Measurements from ENCODE around the gene ANGPT4. TPM values are rescaled to one million over a fixed set of nuclear protein-coding genes. Genes with fewer than 3 reads are reported as not detected.
"Not testable (repeated sequence)": the region's sequence is repeated elsewhere in the genome, so short reads cannot be mapped to it uniquely, and the experiment has no call there.

Gene ANGPT4
- total RNA-seq, 4 donors from 2014 or later, result 0.63 to 4.7 (median 1.3) TPM

GRCh38 chr20:904039-904545, 12.0 kb downstream of the ANGPT4 start:
- Histone ChIP-seq H3K4me3 (no peak overlapping the region), H3K27ac (no peak overlapping the region), H3K27me3 (no peaks in the 10 kb centered on the region), H3K4me1 (peaks cover 0 to 26% (median 0%) of the 10 kb centered on the region in 4 donors), H3K9me3 (no peaks in the 10 kb centered on the region), H3K36me3 (no peaks in the 10 kb centered on the region)
- TF ChIP-seq POLR2A (IDR thresholded peaks at IDR 0.05) (no peak), CTCF (IDR thresholded peaks at IDR 0.05) (no peak), EP300 (IDR thresholded peaks at IDR 0.05) (no peak)
- no peak for DNase-seq (ENCODE audit: low spot score in 2 of 2)
- WGBS, 2 donors, result 78 to 83% methylated on average over 2 of the region's 2 CpGs

- H3K27ac ChIP-seq; H3K36me3 ChIP-seq; H3K27me3 ChIP-seq; H3K4me1 ChIP-seq; H3K9me3 ChIP-seq; DNase-seq (ENCODE audit: low spot score in 2 of 2); H3K4me3 ChIP-seq: not testable (repeated sequence)
- 87 to 88% methylated on average over 6 of the region's 6 CpGs for WGBS, 2 donors
Observed at GRCh38 chr20:897436-897835, 18.7 kb downstream of the ANGPT4 start.

GRCh38 chr20:896501-897025, 19.6 kb downstream of the ANGPT4 start:
- no peak for TF ChIP-seq CTCF (IDR thresholded peaks at IDR 0.05)
- TF ChIP-seq EP300 (IDR thresholded peaks at IDR 0.05), result no peak
- no peak for TF ChIP-seq POLR2A (IDR thresholded peaks at IDR 0.05)
- Histone ChIP-seq H3K4me3 (no peak overlapping the region), H3K4me1 (peaks cover 0 to 10% (median 0%) of the 10 kb centered on the region in 4 donors), H3K36me3 (no peaks in the 10 kb centered on the region), H3K27me3 (no peaks in the 10 kb centered on the region), H3K9me3 (no peaks in the 10 kb centered on the region), H3K27ac (no peak overlapping the region)
- no peak for DNase-seq (ENCODE audit: low spot score in 2 of 2)
- 83 to 86% methylated on average over 6 of the region's 6 CpGs for WGBS, 2 donors

- not testable (repeated sequence) for H3K4me3 ChIP-seq; H3K27me3 ChIP-seq; DNase-seq (ENCODE audit: low spot score in 2 of 2); H3K9me3 ChIP-seq; H3K36me3 ChIP-seq
- Histone ChIP-seq H3K27ac (peak overlapping the region in 1 of 4 donors; percentile 77), H3K4me1 (peaks cover 0 to 42% (median 4%) of the 10 kb centered on the region in 4 donors)
- WGBS, 2 donors, result 63 to 70% methylated on average over 5 of the region's 5 CpGs
Observed at GRCh38 chr20:892371-892770, 23.8 kb downstream of the ANGPT4 start.

GRCh38 chr20:891706-892080, 24.4 kb downstream of the ANGPT4 start:
- no peaks in the 10 kb centered on the region for H3K27me3 ChIP-seq
- no peaks in the 10 kb centered on the region for H3K9me3 ChIP-seq
- peak overlapping the region in 2 of 4 donors; percentile 28 to 77 for H3K27ac ChIP-seq
- peak in 1 of 2 donors; percentile 31 for DNase-seq (ENCODE audit: low spot score in 2 of 2)
- 51 to 68% methylated on average over 4 of the region's 4 CpGs for WGBS, 2 donors
- H3K36me3 ChIP-seq, result no peaks in the 10 kb centered on the region
- no peak overlapping the region for H3K4me3 ChIP-seq
- H3K4me1 ChIP-seq, result peaks cover 0 to 42% (median 4%) of the 10 kb centered on the region in 4 donors
- TF ChIP-seq EP300 (IDR thresholded peaks at IDR 0.05) (no peak), POLR2A (IDR thresholded peaks at IDR 0.05) (no peak)

GRCh38 chr20:891058-891705, 25.0 kb downstream of the ANGPT4 start:
- H3K9me3 ChIP-seq, result no peaks in the 10 kb centered on the region
- H3K4me1 ChIP-seq, result peaks cover 0 to 42% (median 4%) of the 10 kb centered on the region in 4 donors
- 46 to 52% methylated on average over 6 of the region's 6 CpGs for WGBS, 2 donors
- H3K27ac ChIP-seq, result peak overlapping the region in 2 of 4 donors; percentile 28 to 77
- DNase-seq (ENCODE audit: low spot score in 2 of 2), result peak; percentile 53 to 79
- no peaks in the 10 kb centered on the region for H3K27me3 ChIP-seq
- no peaks in the 10 kb centered on the region for H3K36me3 ChIP-seq
- no peak overlapping the region for H3K4me3 ChIP-seq
- TF ChIP-seq EP300 (IDR thresholded peaks at IDR 0.05), result peak in 1 of 2 donors; percentile 81
- no peak for TF ChIP-seq POLR2A (IDR thresholded peaks at IDR 0.05)

GRCh38 chr20:890666-891057, 25.5 kb downstream of the ANGPT4 start:
- H3K27me3 ChIP-seq, result no peaks in the 10 kb centered on the region
- TF ChIP-seq CTCF (IDR thresholded peaks at IDR 0.05), result no peak
- no peak for TF ChIP-seq EP300 (IDR thresholded peaks at IDR 0.05)
- TF ChIP-seq POLR2A (IDR thresholded peaks at IDR 0.05), result no peak
- H3K4me3 ChIP-seq, result no peak overlapping the region
- H3K9me3 ChIP-seq, result no peaks in the 10 kb centered on the region
- DNase-seq (ENCODE audit: low spot score in 2 of 2), result no peak
- H3K27ac ChIP-seq, result peak overlapping the region in 1 of 4 donors; percentile 50
- 75 to 79% methylated on average over 6 of the region's 6 CpGs for WGBS, 2 donors
- H3K36me3 ChIP-seq, result no peaks in the 10 kb centered on the region
- peaks cover 0 to 42% (median 4%) of the 10 kb centered on the region in 4 donors for H3K4me1 ChIP-seq

Data from tibial nerve (tissue), 4 donors.